GDM1 (cell line): ENCODE measurements around the gene PLXNA4.
A peak's percentile ranks its signal among the peaks of the same experiment; 100 is the strongest.

Experiments used
- DNase-seq: peaks from one replicate; lab custom pipeline; 2025; lab: John Stamatoyannopoulos, UW

PLXNA4 gene

GRCh38 chr7:132351954-132352499 lies 224.2 kb downstream of the PLXNA4 start:
- no peak for DNase-seq

DNA sequence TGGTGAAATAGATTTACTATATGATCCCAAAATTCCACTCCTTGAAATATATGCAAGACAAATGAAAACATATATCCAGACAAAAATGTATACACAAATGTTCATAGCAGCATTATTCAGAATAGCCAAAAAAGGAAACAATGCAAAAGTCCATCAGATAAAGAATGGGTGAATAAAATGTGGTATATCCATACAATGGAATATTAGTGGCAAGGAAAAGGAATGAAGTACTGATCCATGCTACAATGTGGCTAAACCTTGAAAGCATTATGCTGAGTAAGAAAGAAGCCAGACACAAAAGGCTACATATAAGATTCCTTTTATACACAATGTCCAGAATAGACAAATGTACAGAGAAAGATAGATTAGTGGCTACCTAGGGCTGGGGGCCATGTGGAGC lies 225.5 kb downstream of the PLXNA4 start:
- DNase-seq, result no peak

GRCh38 chr7:132349075-132349474 lies 227.2 kb downstream of the PLXNA4 start:
- DNase-seq, result no peak

DNA sequence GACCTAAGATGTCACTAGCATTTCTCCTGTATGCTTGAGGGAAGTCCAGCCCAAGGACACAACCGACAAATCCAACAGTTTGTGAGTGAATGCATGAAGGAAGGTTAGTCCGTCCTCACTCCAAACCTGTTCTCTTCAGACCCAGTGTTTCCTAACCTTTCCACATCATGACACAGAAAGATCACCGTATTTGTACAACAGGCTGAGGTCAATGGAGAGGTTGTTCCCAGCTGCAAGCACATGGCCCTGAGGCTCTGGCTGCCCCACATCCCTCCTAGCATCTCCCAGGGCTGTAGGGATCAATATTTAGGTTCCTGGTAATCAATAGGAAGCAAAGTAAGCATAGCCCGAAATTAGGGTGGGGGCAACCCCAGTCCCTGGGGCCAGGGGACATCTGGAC lies 227.9 kb downstream of the PLXNA4 start:
- no peak for DNase-seq

DNA sequence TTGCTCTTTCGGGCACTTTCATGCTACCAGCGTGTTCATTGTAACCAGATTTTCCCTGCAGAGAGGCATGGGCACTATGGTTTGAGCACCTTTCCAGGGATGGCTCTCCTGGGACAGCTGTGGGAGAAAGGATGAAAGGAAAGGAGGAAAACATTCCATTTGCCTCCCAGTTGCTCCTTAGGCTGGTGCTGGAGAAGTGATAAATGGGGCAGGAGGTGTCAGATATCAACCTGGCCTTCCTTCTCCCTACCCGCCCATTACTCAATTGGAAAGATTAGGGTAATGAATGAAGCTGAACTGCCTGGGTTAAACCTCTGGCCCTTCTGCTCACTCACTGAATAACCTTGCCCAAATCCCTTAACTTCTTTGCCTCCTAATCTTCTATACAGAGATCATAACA lies 228.4 kb downstream of the PLXNA4 start:
- no peak for DNase-seq

GRCh38 chr7:132347123-132347522 lies 229.1 kb downstream of the PLXNA4 start:
- no peak for DNase-seq

GRCh38 chr7:132345543-132346129 lies 230.6 kb downstream of the PLXNA4 start:
- no peak for DNase-seq

DNA sequence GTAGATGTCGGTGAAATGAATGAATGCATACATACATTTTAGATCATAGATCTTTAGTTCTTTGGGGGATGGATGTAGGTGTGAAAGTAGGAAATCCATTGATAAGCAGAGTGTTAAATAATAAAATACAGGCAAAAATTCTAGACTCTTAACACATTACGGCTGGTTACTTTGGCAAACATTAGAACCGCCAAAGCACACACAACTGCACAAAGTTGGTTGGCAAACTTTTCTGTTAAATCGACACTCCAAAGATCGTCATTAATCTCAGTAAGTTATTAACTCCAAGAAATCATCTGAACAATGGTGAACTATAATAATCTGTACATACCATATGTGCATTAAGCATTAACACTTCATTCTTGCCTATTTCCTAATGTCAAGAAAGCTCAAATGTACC lies 231.2 kb downstream of the PLXNA4 start:
- no peak for DNase-seq

DNA sequence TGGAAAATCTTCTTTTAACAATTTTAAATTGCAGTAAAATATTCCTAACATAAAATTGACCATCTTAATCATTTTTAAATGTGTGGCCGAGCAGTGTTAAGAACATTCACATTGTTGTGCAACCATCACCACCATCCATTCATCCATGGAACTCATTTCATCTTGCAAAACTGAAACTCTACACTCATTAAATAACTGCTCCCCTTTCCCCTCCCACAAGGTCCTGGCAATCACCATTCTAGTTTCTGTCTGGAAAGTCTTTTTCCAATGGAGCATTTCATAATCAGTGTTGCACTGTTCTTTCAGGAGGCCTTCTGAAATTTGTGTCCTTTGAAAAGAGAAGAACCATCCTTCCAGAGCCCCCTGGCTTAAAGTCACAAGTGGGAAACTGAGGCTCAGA lies 233.1 kb downstream of the PLXNA4 start:
- DNase-seq, result no peak

- no peak for DNase-seq
Observed at GRCh38 chr7:132337450-132338080, 238.7 kb downstream of the PLXNA4 start.

GRCh38 chr7:132336797-132337196 lies 239.5 kb downstream of the PLXNA4 start:
- no peak for DNase-seq

- DNase-seq, result no peak
Observed at GRCh38 chr7:132333301-132333700, 243.0 kb downstream of the PLXNA4 start.

- DNase-seq, result no peak
Observed at GRCh38 chr7:132328760-132329159, 247.5 kb downstream of the PLXNA4 start.

- DNase-seq, result no peak
Observed at GRCh38 chr7:132328047-132328620, 248.1 kb downstream of the PLXNA4 start.

- DNase-seq, result no peak
Observed at GRCh38 chr7:132326878-132327589, 249.2 kb downstream of the PLXNA4 start.

GRCh38 chr7:132322970-132323369 lies 253.3 kb downstream of the PLXNA4 start:
- DNase-seq, result no peak

DNA sequence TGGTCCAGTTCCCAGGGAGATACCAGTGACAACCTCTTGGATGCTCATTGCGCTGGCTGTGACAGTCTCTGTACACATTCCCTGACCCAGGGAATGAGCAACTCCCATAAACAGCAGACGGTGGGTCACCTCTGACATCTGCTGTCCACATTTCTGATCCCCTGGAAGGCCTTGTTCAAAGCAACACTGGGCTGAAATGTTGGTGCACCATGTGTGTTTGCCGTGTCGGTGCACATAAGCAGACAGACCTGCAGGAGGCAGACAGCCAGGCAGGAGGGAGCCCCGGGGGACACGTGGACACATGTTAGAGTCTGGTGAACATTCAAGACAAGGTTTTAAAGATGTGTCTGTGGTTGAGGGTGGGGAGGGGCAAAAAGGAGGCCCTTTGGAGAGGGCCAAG lies 254.9 kb downstream of the PLXNA4 start:
- DNase-seq, result no peak

- no peak for DNase-seq
Observed at GRCh38 chr7:132319481-132319880, 256.8 kb downstream of the PLXNA4 start.

DNA sequence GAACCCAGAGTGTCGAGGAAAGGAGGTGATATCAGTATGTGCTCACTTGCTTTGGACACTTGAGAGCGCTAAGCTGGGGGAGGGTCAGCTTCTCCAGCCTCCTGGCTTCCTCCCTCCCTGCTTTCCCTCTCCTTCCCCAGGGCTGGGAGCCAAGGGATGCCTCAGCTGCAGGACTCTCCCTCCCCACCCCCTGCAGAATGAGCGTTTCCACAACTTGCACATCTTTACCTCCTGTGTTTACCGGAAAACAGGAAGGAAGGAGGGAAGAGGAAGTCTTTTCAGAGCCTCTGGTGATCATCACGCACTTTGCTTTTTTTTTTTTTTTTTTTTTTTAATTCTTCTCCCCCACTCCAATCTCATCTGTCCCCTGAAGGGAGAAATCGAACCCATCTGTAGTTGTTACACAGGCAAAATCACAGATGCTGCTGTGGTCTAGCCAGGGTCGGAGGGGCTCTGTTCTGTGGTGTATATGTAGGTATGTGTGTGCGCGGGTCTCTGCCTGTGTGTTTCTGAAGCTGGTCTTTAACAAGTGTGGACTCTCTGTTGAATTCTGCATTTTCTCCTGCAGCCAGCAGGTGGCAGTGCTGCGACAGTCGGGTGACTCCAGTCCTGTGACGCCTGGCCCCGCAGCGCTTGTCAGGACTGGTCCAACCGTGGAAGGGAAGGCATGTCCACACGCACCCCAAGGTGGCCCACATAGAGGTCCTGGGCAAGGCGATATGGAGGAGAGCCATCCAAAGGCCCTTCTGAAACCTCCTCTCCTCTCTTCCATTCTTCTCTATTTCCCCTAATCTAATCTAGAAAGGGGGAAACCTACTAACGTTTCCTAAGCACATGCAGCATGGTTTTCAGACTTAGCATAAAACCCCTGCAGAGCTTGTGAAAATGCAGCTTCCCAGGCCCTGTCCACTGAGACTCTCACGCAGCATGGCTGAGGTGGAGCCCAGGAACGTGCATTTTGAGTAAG lies 257.6 kb downstream of the PLXNA4 start:
- DNase-seq, result peak; percentile 75

GRCh38 chr7:132317701-132318351 lies 258.4 kb downstream of the PLXNA4 start:
- DNase-seq, result no peak

DNA sequence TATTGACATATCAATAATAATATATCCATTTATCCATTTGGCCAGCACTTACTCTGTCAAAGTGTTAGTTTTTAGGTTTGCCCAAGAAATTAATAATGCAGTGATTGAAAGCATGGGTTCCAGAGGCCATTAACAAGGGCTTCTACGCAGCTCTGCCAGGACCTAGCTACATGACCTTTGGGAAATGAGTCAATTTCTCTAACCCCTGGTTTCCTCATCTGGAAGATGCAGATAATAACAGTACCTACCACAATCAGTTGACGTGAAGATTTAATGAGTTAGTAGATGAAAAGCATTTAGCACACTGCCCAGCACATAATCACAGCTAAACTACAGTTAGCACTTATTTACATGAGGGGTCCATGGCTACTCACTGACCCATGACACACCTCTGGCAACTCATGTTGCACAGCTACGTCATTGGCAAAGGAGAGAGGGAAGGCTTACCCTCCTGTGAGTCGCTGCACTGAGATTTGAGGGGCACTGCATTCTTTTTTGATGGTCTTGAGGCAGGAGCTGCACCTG lies 263.7 kb downstream of the PLXNA4 start:
- DNase-seq, result no peak
